ENCODE results near the gene P2RY8. TPM values are rescaled to one million over a fixed set of nuclear protein-coding genes. Genes with fewer than 3 reads are reported as not detected.
"Not testable (repeated sequence)": the region's sequence is repeated elsewhere in the genome, so short reads cannot be mapped to it uniquely, and the experiment has no call there.

P2RY8 gene
- total RNA-seq, 1 experiment from 2014 or later = not detected

DNA sequence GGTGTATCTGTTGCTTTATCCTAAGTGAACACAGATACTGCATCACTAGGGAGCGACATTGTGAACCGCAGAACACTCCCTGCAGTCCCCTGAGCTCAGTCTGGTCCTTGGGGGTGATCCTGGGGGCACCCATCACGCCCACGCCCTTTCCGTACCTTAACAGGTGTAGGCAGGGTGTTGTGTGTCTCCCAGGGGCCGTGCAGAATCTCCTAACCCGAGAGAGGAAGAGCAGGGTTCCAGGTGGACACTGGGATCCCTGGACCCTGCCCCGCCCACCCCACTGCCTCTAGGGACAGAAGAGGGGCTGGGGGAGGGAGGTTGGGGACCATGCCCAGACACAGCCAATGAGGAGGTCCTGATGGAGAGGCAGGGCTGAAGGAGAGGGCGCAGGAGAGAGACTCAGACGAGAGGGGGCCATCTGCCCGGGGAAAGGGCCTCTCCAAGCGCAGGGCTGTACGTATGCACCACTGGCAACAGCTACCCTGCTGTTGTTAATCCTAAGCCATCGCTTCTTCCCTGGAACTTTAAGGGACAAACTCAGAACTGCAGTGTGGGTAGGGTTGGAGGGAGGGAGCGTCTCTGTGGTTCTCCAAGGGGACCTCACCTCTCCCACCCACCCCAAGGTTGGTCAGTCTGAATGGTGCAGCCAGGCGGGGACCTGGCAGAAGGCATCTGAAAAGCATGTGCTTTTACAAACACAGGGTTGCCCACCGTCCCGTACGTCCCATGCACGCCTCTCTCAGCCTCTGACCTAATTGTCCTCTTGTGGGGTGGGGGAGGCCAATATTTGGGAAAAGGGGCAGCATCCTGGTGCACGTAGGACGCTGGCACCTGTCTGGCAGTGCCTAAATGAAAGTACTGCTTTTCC is 2.5 kb downstream of the P2RY8 start:
- Histone ChIP-seq H3K27me3 (replicated peaks) (no peaks in the 10 kb centered on the region), H3K4me1 (replicated peaks) (no peaks in the 10 kb centered on the region), H3K27ac (no peak overlapping the region), H3K36me3 (no peaks in the 10 kb centered on the region), H3K9me3 (replicated peaks) (no peaks in the 10 kb centered on the region), H3K4me3 (no peak overlapping the region)
- DNase-seq (ENCODE audit: low read depth in 1 of 2, low spot score in 2 of 2) = no peak

DNA sequence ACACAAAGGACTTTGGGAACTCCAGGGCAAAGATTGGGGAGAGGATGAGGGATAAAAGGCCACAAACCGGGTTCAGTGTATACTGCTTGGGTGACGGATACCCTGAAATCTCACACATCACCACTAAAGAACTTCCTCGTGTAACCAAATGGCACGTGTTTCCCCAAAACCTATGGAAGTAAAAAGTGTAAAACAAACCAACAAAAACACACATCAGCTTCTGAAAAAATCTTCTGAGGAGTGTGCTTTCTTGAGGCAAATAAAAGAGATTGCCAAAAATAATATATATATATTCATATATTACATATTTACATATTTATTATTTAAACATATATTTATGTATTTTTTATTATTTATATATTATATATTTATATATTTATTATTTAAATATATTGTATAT is 3.9 kb downstream of the P2RY8 start:
- no peaks in the 10 kb centered on the region for H3K27me3 ChIP-seq (replicated peaks)
- H3K4me3 ChIP-seq = no peak overlapping the region
- H3K36me3 ChIP-seq = no peaks in the 10 kb centered on the region
- no peaks in the 10 kb centered on the region for H3K4me1 ChIP-seq (replicated peaks)
- no peak overlapping the region for H3K27ac ChIP-seq
- no peak for DNase-seq (ENCODE audit: low read depth in 1 of 2, low spot score in 2 of 2)
- no peaks in the 10 kb centered on the region for H3K9me3 ChIP-seq (replicated peaks)

DNA sequence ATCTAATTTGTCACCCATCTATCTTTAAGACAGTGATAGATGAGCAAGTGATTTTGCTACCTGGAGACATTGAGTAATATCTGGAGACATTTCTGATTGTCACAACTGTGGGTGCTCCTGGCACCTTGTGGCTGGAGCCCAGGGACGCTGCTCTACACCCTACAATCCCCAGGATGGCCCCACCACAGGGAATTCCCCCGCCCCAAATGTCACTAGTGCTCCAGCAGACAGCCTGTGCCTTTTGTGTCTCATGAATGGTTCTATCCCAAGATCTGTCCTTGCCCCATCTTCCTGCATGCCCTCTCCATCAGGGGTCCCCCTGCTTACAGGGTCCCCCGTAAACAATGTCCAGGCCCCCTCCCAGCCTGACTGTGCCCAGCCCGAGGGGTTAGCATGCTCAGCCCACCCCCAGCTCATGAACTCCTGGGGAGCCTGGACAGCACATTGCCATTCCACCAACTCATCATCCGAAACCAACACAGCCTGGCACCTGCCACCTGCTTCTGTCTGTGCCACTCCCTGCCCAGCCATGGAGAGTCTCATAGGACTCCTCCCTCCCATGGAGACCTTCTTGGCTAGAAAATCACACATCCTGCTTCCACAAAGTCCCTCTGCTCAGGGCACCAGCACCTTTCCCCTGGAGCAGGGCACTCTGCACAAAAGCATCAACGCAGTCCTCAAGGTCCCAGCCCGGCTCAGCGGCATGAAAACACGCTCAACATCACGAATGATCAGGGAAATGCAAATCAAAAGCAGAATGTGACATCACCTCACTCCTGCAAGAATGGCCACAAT is 5.7 kb downstream of the P2RY8 start:
- Histone ChIP-seq H3K36me3 (no peaks in the 10 kb centered on the region), H3K9me3 (replicated peaks) (no peaks in the 10 kb centered on the region), H3K4me3 (no peak overlapping the region), H3K27me3 (replicated peaks) (no peaks in the 10 kb centered on the region), H3K27ac (no peak overlapping the region), H3K4me1 (replicated peaks) (no peaks in the 10 kb centered on the region)
- DNase-seq (ENCODE audit: low read depth in 1 of 2, low spot score in 2 of 2) = peak in 1 of 2 experiments; percentile 31

DNA sequence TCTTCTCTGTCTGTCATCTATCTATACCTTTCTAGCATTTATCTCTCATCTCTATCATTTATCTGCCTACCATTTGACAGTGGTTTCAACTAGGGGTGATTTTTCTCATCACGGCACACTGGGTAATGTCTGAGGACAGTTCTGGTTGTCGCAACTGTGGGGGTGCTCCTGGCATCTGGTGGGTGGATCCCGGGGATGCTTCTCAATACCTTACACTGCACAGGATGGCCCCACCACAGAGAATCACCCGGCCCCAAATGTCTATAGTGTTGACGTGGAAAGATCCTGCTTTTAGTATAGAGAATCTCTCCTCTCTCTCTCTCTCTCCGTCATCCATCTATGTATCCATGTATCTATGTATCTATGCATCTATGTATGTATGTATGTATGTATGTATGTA is 7.2 kb downstream of the P2RY8 start:
- no peak overlapping the region for H3K4me3 ChIP-seq
- peak in 1 of 2 experiments; percentile 12 for DNase-seq (ENCODE audit: low read depth in 1 of 2, low spot score in 2 of 2)
- no peaks in the 10 kb centered on the region for H3K4me1 ChIP-seq (replicated peaks)
- no peak overlapping the region for H3K27ac ChIP-seq
- H3K27me3 ChIP-seq (replicated peaks) = no peaks in the 10 kb centered on the region
- no peaks in the 10 kb centered on the region for H3K9me3 ChIP-seq (replicated peaks)
- no peaks in the 10 kb centered on the region for H3K36me3 ChIP-seq

DNA sequence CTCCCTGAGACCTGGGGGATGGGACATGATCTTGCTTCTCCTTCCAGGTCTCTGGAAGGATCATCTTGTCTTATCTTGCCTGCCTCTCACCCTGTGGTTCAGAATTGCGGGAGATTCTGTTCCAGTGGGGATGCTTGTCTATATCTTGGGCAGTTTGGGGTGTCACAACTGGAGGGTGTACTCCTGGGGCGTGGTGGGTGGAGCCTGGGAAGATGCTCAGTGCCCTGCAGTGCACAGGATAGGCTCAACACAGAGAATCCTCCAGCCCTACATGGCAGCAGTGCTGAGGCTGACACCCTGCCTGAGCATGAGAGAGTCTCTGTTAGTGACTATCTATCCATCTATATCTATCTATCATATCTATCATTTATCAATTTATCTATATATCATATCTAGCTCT is 7.7 kb downstream of the P2RY8 start:
- no peaks in the 10 kb centered on the region for H3K27me3 ChIP-seq (replicated peaks)
- no peaks in the 10 kb centered on the region for H3K9me3 ChIP-seq (replicated peaks)
- H3K27ac ChIP-seq = no peak overlapping the region
- H3K4me1 ChIP-seq (replicated peaks) = no peaks in the 10 kb centered on the region
- H3K4me3 ChIP-seq = no peak overlapping the region
- DNase-seq (ENCODE audit: low read depth in 1 of 2, low spot score in 2 of 2) = peak in 1 of 2 experiments; percentile 8
- no peaks in the 10 kb centered on the region for H3K36me3 ChIP-seq

DNA sequence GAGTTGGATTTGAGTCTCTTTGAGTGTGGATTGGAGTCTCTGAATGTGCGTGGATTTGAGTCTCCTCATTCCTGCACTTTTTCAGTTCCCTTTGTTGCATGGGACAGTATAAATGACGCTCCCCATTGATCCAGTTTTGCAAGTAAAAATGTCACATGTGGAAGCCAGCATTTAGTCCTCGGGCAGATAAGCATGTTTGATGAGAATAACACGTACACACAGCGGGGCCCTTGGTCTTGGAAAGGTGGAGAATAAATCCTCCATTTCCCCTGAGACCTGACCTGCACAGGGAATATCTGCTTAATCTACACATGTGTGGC is 8.1 kb downstream of the P2RY8 start:
- H3K27ac ChIP-seq = no peak overlapping the region
- no peaks in the 10 kb centered on the region for H3K27me3 ChIP-seq (replicated peaks)
- H3K36me3 ChIP-seq = no peaks in the 10 kb centered on the region
- H3K9me3 ChIP-seq (replicated peaks) = no peaks in the 10 kb centered on the region
- H3K4me1 ChIP-seq (replicated peaks) = no peaks in the 10 kb centered on the region
- H3K4me3 ChIP-seq = no peak overlapping the region
- peak in 1 of 2 experiments; percentile 14 for DNase-seq (ENCODE audit: low read depth in 1 of 2, low spot score in 2 of 2)

DNA sequence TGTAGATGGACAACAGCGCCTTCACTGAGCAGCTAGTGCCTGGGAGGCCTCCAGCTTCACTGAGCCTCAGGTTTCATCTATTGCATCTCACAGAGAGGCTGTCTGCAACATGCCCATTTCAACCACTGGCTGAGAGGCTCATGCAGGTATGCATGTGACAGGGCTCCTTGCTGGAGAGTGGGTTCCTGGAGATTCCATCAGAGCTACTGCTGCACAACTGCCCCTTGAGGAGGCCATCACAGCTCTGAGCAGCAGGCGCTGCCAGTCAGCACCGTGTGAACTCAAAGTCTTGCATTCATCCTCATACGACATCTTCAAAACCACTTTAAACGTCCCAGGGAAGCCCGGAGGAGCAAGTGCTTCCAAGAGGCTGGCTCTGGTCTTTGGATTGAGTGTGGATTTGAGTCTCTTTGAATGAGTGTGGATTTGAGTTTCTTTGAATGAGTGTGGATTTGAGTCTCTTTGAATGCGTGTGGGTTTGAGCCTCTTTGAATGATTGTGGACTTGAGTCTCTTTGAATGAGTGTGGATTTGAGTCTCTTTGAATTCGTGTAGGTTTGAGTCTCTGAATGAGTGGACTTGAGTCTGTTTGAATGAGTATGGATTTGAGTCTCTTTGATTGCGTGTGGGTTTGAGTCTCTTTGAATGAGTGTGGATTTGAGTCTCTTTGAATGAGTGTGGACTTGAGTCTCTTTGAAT is 8.7 kb downstream of the P2RY8 start:
- peak in 1 of 2 experiments; percentile 17 for DNase-seq (ENCODE audit: low read depth in 1 of 2, low spot score in 2 of 2)
- Histone ChIP-seq H3K27me3 (replicated peaks) (no peaks in the 10 kb centered on the region), H3K4me3 (no peak overlapping the region), H3K4me1 (replicated peaks) (no peaks in the 10 kb centered on the region), H3K9me3 (replicated peaks) (no peaks in the 10 kb centered on the region), H3K27ac (no peak overlapping the region), H3K36me3 (no peaks in the 10 kb centered on the region)

DNA sequence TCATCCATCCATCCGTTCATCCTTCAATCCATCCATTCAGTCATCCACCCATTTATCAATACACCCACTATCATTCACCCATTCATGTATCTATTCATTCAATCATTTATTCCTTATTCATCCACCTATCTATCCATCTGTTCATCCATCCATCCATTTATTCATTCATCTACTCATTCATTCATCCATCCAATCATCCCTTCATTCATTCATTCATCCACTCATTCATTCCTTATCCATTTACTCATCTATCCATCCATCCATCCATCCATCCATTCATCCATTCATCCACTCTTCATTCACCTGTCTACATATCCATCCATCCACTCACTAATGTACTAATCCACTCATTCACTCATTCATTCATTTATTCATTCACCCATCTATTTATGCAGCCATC is 9.5 kb downstream of the P2RY8 start:
- no peaks in the 10 kb centered on the region for H3K36me3 ChIP-seq
- no peak for DNase-seq (ENCODE audit: low read depth in 1 of 2, low spot score in 2 of 2)
- no peaks in the 10 kb centered on the region for H3K4me1 ChIP-seq (replicated peaks)
- H3K4me3 ChIP-seq = no peak overlapping the region
- H3K27me3 ChIP-seq (replicated peaks) = no peaks in the 10 kb centered on the region
- H3K9me3 ChIP-seq (replicated peaks) = no peaks in the 10 kb centered on the region
- no peak overlapping the region for H3K27ac ChIP-seq

DNA sequence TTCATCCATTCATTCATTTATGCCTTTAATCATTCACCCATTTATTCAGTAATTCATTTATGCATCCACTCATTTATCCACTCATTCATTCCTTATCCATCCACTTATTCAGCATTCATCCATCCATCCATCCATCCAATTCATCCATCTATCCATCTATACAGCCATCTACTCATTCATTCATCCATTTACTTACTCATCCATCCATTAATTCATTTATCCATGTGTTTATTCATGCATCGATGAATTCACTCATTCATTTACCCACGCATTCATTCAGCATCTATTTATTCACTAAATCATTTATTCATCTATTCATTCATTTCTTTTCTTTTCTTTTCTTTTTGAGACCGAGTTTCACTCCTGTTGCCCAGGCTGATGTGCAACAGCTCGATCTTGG is 10.4 kb downstream of the P2RY8 start:
- DNase-seq (ENCODE audit: low read depth in 1 of 2, low spot score in 2 of 2) = no peak
- H3K9me3 ChIP-seq (replicated peaks) = no peaks in the 10 kb centered on the region
- H3K4me1 ChIP-seq (replicated peaks) = no peaks in the 10 kb centered on the region
- H3K27ac ChIP-seq = no peak overlapping the region
- H3K4me3 ChIP-seq = no peak overlapping the region
- no peaks in the 10 kb centered on the region for H3K27me3 ChIP-seq (replicated peaks)
- H3K36me3 ChIP-seq = no peaks in the 10 kb centered on the region

DNA sequence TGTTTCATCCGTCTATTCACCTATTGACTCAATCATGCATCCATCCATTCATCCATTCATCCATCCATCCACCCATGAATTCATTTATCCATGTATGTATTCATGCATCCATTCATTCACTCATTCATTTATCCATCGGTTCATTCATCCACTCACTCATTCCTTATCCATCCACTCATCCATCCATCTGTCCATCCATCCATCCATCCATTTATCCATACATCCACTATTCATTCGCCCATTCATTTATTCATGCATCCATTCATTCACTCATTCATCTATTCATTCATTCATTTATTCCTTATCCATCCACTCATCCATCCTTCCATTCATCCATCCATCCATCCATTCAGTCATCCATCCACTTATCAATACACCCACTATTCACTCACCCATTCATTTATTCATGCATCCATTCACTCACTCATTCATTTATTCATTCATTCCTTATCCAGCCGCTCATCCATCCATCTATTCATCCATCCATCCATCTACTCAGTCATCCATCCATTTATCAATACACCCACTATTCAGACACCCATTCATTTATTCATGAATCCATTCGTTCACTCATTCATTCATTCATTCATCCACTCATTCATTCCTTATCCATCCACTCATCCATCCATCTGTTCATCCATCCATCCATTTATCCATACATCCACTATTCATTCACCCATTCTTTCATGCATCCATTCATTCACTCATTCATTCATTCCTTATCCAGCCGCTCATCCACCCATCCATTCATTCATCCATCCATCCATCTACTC is 11.2 kb downstream of the P2RY8 start:
- Histone ChIP-seq H3K27ac (no peak overlapping the region), H3K4me1 (replicated peaks) (no peaks in the 10 kb centered on the region), H3K9me3 (replicated peaks) (no peaks in the 10 kb centered on the region), H3K27me3 (replicated peaks) (no peaks in the 10 kb centered on the region), H3K4me3 (no peak overlapping the region), H3K36me3 (no peaks in the 10 kb centered on the region)
- no peak for DNase-seq (ENCODE audit: low read depth in 1 of 2, low spot score in 2 of 2)

DNA sequence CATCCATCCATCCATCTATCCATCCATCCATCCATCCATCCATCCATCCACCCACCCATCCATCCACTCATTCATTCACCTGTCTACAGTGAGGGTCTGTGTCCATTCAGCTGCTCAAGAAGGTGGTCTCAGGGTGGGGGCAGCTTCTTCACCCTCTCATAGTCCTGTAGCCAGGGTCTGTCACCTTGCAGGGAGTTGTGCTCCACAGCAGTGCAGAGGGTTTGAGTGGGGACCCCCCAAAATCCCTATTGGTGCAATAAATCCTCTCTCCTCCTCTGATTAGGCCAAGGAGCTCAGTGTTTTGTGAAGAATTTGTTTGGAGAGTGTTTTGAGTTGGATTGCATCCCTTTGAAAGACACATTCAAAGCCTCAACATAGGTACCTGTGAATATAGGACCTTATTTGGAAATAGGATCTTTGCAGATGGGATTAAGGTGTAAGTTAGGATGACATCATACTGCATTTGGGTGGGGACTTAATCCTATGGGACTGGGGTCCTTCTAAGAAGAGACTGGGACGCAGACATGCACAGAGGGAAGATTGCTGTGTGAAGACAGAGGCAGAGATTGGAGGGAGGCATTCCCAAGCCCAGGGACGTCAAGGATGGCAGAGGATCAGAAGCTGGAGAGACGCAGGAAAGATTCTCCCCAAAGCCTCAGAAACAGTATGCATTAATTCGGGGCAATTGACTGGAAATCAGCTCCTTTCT is 12.0 kb downstream of the P2RY8 start:
- Histone ChIP-seq H3K36me3 (no peaks in the 10 kb centered on the region), H3K27ac (no peak overlapping the region), H3K27me3 (replicated peaks) (no peaks in the 10 kb centered on the region), H3K9me3 (replicated peaks) (no peaks in the 10 kb centered on the region), H3K4me1 (replicated peaks) (no peaks in the 10 kb centered on the region), H3K4me3 (no peak overlapping the region)
- peak in 1 of 2 experiments; percentile 22 for DNase-seq (ENCODE audit: low read depth in 1 of 2, low spot score in 2 of 2)

DNA sequence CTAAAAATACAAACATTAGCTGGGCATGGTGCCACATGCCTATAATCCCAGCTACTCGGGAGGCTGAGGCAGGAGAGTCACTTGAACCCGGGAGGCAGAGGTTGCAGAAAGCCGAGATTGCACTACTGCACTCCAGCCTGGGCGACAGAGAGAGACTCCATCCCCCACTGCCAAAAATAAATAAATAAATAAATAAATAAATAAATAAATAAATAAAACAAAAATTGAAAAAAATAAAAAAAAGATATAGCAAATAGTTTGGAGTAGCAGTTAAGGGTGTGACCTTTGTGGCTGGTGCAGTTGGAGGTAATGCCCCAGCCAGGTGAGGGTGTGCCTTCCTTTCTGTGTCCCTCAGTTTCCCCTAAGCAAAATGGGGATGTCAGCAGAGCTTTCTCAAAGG is 14.1 kb downstream of the P2RY8 start:
- H3K4me1 ChIP-seq (replicated peaks); H3K27me3 ChIP-seq (replicated peaks); H3K4me3 ChIP-seq; H3K36me3 ChIP-seq; H3K9me3 ChIP-seq (replicated peaks); H3K27ac ChIP-seq: not testable (repeated sequence)
- peak in 1 of 2 experiments; percentile 3 for DNase-seq (ENCODE audit: low read depth in 1 of 2, low spot score in 2 of 2)

DNA sequence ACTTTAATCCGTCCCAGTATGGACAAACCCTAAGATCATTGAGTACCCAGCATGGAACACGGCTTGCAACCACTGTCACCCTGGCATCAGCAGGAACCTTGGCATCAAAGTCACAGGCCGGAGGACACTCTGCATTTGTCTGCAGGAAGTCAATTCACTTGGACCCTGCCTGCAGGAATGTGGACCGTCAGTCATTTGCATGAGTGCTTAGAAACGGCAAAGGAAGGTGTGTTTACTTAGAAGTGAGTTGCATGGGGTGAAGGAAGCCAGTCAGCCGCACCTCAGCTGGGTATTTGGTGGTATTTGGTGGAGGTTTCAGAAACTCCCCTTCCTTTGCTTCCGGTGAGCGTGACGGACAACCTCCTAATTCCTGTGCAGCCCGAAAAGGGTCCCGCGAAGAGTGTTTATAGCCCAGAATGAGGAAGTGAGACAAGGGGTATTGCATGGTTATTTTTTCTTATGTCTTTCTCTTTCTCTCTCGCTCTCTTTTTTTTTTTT is 15.5 kb downstream of the P2RY8 start:
- Histone ChIP-seq H3K27ac (no peak overlapping the region), H3K36me3 (no peaks in the 10 kb centered on the region), H3K9me3 (replicated peaks) (no peaks in the 10 kb centered on the region), H3K4me3 (no peak overlapping the region), H3K4me1 (replicated peaks) (no peaks in the 10 kb centered on the region), H3K27me3 (replicated peaks) (no peaks in the 10 kb centered on the region)
- DNase-seq (ENCODE audit: low read depth in 1 of 2, low spot score in 2 of 2) = no peak

All from SJSA1 (cell line).